Vagina (tissue), 2 donors: ENCODE results near the gene C16orf74.

ENCODE experiments used
- POLR2A ChIP-seq, 2 donors: fragments of 450-650 bp; IDR thresholded peaks; one replicate each; pipeline ENCODE4 v1.6.1; 2017; ENCODE audit warnings: antibody characterized with exemption in 2 of 2, mild to moderate bottlenecking in 2 of 2, moderate library complexity in 2 of 2
- TF ChIP-seq, protein P1 (sequence below), 3 experiments: fragments of 450-650 bp in 2 of 3; fragments of 200-600 bp in 1 of 3; sonication (generic) in 1 of 3; IDR thresholded peaks; one replicate each; pipeline ENCODE4 v1.5.1; 2017 to 2019; ENCODE audit warnings: antibody characterized with exemption in 3 of 3, mild to moderate bottlenecking in 2 of 3, moderate library complexity in 2 of 3

DNA sequence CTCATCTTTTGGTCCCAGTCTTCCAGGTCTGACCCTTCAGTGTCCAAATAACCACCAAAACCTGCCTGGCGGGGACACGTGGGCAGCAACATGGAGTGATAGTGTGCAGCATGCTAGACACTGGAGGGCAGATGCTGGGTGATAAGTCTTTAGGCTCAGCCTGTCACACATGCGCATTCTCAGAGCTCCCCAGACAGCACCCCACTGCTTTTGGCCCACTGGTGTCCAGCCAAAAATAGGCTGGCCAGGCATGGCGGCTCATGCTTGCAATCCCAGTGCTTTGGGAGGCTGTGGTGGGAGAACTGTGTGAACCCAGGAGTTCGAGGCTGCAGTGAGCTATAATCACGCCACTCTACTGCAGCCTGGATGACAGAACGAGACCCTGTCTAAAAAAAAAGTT, 74.4 kb downstream of the C16orf74 start:
- TF ChIP-seq, protein P1, sequence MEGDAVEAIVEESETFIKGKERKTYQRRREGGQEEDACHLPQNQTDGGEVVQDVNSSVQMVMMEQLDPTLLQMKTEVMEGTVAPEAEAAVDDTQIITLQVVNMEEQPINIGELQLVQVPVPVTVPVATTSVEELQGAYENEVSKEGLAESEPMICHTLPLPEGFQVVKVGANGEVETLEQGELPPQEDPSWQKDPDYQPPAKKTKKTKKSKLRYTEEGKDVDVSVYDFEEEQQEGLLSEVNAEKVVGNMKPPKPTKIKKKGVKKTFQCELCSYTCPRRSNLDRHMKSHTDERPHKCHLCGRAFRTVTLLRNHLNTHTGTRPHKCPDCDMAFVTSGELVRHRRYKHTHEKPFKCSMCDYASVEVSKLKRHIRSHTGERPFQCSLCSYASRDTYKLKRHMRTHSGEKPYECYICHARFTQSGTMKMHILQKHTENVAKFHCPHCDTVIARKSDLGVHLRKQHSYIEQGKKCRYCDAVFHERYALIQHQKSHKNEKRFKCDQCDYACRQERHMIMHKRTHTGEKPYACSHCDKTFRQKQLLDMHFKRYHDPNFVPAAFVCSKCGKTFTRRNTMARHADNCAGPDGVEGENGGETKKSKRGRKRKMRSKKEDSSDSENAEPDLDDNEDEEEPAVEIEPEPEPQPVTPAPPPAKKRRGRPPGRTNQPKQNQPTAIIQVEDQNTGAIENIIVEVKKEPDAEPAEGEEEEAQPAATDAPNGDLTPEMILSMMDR (IDR thresholded peaks at IDR 0.05): no peak
- TF ChIP-seq POLR2A (IDR thresholded peaks at IDR 0.05): no peak
